Stimulated activated CD8-positive, alpha-beta memory T cell treated with anti-CD3 and anti-CD28 coated beads, Interleukin-7, amount 100 ng/mL, for 48 hours (primary cell): ENCODE data around the gene DNAJB6.
"Not testable (repeated sequence)": the region's sequence is repeated elsewhere in the genome, so short reads cannot be mapped to it uniquely, and the experiment has no call there.

ENCODE experiments used
- DNase-seq, 2 donors: peaks; one replicate each; pipeline ENCODE4 v3.0.0-alpha.2; 2020; ENCODE audit warnings: low read depth in 1 of 2; ENCODE audit errors: extremely low read depth in 1 of 2

Gene DNAJB6

GRCh38 chr7:157320608-157320980 lies 16.2 kb upstream of the DNAJB6 start:
- DNase-seq, result no peak

DNA sequence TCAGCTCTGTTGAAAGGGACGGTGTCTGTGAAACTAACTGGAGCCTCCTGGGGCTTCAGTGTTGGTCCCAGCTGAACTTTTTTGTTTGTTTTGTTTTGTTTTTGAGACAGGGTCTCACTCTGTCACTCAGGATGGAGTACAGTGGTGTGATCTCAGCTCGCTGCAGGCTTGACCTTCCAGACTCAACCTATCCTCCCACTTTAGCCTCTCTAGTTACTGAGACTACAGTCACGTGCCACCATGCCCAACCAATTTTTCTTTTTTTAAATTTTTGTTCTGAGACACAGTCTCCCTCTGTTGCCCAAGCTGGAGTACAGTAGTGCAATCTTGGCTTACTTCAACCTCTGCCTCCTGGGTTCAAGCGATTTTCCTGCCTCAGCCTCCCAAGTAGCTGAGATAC lies 13.4 kb upstream of the DNAJB6 start:
- DNase-seq, result no peak

GRCh38 chr7:157329447-157329846 lies 7.4 kb upstream of the DNAJB6 start:
- DNase-seq, result no peak

GRCh38 chr7:157330567-157330966 lies 6.2 kb upstream of the DNAJB6 start:
- DNase-seq, result not testable (repeated sequence)

- not testable (repeated sequence) for DNase-seq
Measured at GRCh38 chr7:157331049-157331448, 5.8 kb upstream of the DNAJB6 start.

GRCh38 chr7:157335236-157335635 lies 1.6 kb upstream of the DNAJB6 start:
- DNase-seq, result no peak

DNA sequence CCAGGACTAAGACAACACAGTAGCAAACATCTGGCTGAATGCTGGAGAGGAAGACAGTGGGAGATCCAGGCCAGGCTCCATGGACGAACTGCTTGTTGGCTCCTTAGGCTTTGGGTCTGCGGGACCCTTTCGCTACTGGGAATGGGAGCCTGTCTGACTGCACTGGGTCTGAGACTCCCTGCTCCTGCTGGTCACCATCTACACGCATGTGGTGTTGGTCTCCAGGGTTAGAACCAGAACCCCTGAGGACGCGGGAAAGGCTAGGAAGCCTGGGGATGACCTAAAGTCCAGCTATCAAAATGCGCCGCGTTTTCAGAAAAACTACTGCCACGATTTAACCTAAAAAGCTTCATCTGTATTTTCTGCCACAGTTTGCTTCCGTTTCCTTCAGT lies 817 bp upstream of the DNAJB6 start:
- DNase-seq, result no peak

DNA sequence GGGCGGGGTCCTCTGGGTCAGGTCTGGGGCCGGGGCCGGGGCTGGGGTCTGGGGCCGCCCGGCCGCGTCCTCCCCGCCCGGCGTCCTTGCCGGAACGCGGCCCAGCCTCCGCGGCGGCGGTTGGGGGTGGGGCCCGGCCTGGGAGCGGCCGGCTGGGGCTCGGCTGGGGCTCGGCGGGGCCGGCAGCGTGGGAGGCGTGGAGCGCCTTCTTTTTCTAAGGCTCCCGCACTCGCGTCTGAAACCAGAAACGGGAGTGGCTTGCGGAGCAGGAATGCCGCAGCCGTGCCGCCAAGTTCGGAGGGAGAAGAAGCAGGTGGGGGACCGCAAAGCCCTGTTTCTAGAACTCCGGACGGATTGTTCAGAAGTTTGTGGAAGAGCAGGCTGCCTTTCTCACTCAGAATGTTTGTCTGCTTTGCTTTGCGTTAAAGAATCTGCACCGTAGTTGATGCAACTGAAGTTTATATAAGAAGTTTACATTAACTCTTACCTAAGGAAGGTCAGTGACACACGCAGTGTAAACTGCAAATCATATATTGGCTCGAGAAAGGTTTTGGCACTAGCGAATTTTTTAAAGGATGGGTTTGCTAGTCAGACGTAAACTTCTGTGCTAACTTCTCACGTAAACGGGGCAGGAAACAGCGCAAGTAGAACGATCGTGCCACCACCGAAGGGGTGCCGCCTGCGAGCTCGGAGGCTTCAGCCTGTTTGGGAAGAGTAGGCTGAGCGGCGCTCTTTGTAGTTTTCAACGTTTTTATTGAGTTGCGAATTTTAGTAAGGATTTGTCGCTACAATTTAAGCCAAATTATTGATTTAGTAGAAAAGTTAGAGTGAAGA lies 729 bp downstream of the DNAJB6 start:
- DNase-seq, result peak; percentile 50 to 65

GRCh38 chr7:157339777-157340677 lies 3.2 kb downstream of the DNAJB6 start:
- peak in 1 of 2 donors; percentile 44 for DNase-seq

GRCh38 chr7:157347217-157347904 lies 10.6 kb downstream of the DNAJB6 start:
- DNase-seq, result no peak

DNA sequence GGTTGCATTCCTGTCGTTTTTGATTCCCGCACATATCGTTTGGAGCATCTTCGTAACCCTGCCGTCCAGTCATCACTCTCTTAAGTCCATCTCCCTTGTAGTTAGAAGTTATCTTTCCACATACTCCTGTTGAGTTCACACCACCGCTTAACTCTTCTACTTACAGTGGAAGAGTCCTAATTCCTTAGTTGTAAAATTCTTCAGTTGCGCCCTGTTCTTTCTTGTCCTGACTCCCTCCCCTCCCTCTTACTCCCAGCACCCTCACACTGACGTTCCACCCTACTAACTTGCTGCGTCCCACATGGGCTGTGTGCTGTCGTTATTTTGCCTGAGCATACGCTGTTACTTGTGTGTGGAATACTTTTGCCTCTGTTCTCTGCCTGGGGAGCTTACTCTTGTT lies 11.7 kb downstream of the DNAJB6 start:
- DNase-seq, result no peak

- DNase-seq, result no peak
Measured at GRCh38 chr7:157352516-157352915, 15.7 kb downstream of the DNAJB6 start.

GRCh38 chr7:157355784-157356511 lies 19.1 kb downstream of the DNAJB6 start:
- DNase-seq, result no peak

- DNase-seq, result no peak
Measured at GRCh38 chr7:157357129-157358040, 20.6 kb downstream of the DNAJB6 start.

DNA sequence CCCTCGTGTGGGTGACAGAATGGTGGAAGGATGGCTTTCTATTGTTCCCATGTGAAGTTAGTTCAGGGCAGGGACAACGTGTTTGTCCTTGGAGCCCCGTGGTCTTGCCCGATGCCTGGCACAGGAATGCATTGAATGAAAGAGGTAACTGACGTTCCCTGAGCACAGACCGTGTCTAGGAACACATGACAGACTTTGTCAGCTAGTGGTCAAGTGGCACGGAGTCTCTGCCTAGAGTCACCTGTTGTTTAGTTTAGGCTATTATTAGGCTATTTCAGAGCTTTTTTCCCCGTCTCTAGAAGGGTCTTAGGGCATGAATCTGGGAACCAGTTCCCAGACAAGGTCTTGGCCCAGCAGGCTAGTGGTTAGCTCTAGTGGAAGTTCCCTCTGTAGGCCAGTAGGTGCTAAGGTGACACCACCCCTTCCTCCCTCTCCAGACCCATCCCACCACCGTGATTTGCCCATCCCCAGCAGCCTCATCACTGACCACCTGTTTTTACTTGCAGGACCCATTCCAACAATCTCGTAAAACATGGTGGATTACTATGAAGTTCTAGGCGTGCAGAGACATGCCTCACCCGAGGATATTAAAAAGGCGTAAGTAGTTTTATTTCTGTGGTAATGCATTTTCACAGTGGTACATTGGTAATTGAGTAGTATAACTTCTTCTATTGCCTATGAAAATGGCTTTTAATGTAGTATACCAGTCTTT lies 21.4 kb downstream of the DNAJB6 start:
- DNase-seq, result no peak

- DNase-seq, result no peak
Measured at GRCh38 chr7:157358753-157359096, 21.9 kb downstream of the DNAJB6 start.

GRCh38 chr7:157359581-157359980 lies 22.8 kb downstream of the DNAJB6 start:
- DNase-seq, result no peak

GRCh38 chr7:157360483-157361025 lies 23.8 kb downstream of the DNAJB6 start:
- no peak for DNase-seq

GRCh38 chr7:157361537-157361936 lies 24.7 kb downstream of the DNAJB6 start:
- no peak for DNase-seq
